H7 (cell line): Measurements from ENCODE around the gene NPIPA2. TPM values are rescaled to one million over a fixed set of nuclear protein-coding genes. Genes with fewer than 3 reads are reported as not detected.
"Not testable (repeated sequence)": the region's sequence is repeated elsewhere in the genome, so short reads cannot be mapped to it uniquely, and the experiment has no call there.

Experiments
- DNase-seq: peaks from one replicate; pipeline ENCODE4 v3.0.0; 2012
- H3K27me3 ChIP-seq: 2 replicates; pipeline ENCODE4 v1.6.0; 2011; ENCODE audit warnings: mild to moderate bottlenecking, low read length; ENCODE audit not compliant: control insufficient read depth, insufficient read depth
- H3K36me3 ChIP-seq: replicated peaks from 2 replicates; pipeline ENCODE4 v1.5.1; 2011; ENCODE audit warnings: low read length; ENCODE audit not compliant: control insufficient read depth, insufficient read depth
- H3K4me3 ChIP-seq: 2 replicates; pipeline ENCODE4 v1.5.1; 2011; ENCODE audit warnings: low read depth, mild to moderate bottlenecking, control low read depth, low read length, moderate library complexity; ENCODE audit not compliant: insufficient read depth
- total RNA-seq: library from RNA; depleted of rRNA; stranded (reverse); fragments of >200 nt; shearing (Covaris generic); gene quantifications from 2 replicates; pipeline ENCODE4 v1.2.3, GENCODE V29; 2014; rRNA removed

Gene NPIPA2
- total RNA-seq, result 0.94 and 3.9 TPM in 2 replicates

DNA sequence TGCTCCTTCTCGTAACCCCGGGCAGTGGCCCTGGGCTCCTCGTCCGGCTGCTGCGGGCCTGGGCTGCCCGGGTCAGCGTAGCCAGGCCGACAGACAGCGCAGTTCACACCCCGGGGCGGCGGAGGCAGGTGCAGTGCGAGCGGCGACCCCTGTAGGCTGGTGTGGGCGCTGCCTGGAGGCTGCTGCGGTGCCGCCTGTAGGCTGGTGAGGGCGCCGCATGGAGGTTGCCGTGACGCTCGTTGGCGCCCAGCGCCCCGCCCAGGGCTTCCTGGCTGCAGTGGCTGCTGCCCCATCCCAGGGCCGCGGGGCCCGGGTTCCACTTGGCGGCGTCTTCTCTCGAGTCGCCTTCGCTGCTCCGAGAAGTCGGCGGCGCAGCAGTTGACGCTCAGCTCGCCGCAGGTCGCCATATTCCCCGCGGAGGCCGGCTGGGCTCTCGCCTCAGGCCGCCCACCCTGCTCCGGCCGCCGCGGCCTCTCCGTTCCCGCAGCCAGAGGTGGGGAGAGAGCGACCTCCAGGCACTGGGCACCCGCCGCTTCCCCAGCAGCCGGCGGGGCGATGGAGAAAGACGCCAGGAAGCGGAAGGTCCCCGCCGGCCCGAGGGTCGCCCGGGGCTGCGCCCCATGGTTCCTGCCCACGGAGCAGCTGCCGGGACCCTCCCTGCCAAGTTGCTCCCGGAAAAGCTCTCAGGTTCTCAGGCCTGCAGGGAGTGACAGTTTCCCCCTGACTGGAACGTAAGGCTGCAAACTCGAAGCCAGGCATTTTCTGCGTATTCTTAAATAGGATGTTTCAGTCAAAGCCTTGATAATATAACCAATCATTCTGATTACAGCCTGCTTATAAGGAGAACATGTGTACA is at the start of gene NPIPA2:
Gene NPIPA2, plus strand, starts transcription at position 261 of the 856 bp plus-strand sequence. CDS start 5,533 bp downstream, outside the sequence.
- H3K4me3 ChIP-seq, result not testable (repeated sequence)

DNA sequence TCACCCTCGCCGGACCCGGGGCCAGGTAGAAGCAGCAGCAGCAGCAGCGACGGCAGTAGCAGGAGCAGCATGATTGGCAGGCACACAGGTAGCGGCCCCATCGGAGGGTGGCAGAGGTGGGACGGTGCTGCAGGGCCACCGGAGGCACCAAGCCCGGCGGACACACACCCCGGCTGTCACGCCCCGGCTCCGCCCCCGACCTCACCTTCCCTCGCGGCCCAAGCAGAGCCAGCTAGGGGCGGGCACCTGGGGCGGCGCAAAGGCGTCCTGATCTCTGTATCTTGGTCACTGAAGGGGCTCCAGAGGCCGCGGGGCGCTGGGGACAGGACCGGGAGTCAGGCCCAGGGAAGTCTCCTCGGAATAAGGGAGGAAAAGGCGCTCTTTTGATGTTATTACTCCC is 48.2 kb upstream of the NPIPA2 start, which contains the start of gene PLA2G10:
Gene PLA2G10, minus strand, starts transcription at position 180 of the 400 bp plus-strand sequence. Its CDS starts 79 bp downstream, at position 101.
- DNase-seq, H3K36me3 ChIP-seq, H3K27me3 ChIP-seq, H3K4me3 ChIP-seq: not testable (repeated sequence)

More for the DNA sequence above, at the start of gene NPIPA2:
- not testable (repeated sequence) for DNase-seq, H3K27me3 ChIP-seq, H3K36me3 ChIP-seq

DNA sequence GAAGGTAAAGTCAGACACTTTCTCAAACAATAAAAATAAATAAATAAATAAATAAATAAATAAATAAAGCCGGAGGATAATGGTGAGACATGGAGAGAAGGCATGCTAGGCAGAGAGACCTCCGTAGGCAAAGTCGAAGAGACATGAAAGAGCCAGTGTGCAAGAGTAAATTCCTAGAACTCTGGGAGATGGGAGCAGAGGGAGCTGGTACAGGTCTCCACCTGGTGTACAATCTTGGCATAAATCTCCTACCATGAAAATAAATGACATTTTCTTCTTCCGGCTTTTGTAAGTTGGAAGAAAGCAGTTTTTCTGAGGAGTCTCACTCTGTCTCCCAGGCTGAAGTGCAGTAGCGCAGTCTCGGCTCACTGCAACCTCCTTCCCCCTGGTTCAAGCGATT is 40.5 kb upstream of the NPIPA2 start:
- not testable (repeated sequence) for H3K27me3 ChIP-seq, H3K36me3 ChIP-seq, DNase-seq

DNA sequence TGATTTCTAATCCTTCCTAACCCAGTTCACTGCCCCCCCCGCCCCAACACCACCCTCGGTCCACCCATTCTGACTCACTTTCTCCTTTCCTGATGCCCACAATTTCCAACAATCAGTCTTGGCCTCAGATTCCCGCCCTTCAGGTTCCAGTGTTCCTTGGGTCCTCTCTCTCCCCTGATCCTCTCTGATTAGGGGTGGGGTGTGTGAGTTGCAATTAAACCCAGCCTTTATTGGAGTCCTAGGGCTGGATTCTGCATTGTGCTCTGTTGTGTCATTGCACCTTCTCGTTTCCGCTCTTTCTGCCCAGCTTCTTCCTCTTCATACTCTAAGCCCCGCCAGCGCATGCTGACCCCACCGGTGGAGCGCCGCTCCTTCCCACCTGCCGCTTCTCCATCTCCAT is 39.7 kb upstream of the NPIPA2 start:
- DNase-seq, H3K27me3 ChIP-seq, H3K36me3 ChIP-seq, H3K4me3 ChIP-seq: not testable (repeated sequence)

More for the DNA sequence above, 40.5 kb upstream of the NPIPA2 start:
- not testable (repeated sequence) for H3K4me3 ChIP-seq

DNA sequence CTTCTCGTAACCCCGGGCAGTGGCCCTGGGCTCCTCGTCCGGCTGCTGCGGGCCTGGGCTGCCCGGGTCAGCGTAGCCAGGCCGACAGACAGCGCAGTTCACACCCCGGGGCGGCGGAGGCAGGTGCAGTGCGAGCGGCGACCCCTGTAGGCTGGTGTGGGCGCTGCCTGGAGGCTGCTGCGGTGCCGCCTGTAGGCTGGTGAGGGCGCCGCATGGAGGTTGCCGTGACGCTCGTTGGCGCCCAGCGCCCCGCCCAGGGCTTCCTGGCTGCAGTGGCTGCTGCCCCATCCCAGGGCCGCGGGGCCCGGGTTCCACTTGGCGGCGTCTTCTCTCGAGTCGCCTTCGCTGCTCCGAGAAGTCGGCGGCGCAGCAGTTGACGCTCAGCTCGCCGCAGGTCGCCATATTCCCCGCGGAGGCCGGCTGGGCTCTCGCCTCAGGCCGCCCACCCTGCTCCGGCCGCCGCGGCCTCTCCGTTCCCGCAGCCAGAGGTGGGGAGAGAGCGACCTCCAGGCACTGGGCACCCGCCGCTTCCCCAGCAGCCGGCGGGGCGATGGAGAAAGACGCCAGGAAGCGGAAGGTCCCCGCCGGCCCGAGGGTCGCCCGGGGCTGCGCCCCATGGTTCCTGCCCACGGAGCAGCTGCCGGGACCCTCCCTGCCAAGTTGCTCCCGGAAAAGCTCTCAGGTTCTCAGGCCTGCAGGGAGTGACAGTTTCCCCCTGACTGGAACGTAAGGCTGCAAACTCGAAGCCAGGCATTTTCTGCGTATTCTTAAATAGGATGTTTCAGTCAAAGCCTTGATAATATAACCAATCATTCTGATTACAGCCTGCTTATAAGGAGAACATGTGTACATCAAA is 38.9 kb upstream of the NPIPA2 start, which contains the start of gene NPIPA3:
Gene NPIPA3, plus strand, starts transcription at position 256 of the 856 bp plus-strand sequence. CDS start 5,533 bp downstream, outside the sequence.
- not testable (repeated sequence) for H3K4me3 ChIP-seq, H3K27me3 ChIP-seq, H3K36me3 ChIP-seq, DNase-seq

DNA sequence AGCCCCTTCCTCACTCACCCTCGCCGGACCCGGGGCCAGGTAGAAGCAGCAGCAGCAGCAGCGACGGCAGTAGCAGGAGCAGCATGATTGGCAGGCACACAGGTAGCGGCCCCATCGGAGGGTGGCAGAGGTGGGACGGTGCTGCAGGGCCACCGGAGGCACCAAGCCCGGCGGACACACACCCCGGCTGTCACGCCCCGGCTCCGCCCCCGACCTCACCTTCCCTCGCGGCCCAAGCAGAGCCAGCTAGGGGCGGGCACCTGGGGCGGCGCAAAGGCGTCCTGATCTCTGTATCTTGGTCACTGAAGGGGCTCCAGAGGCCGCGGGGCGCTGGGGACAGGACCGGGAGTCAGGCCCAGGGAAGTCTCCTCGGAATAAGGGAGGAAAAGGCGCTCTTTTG is 9.1 kb upstream of the NPIPA2 start:
- H3K4me3 ChIP-seq, H3K36me3 ChIP-seq, DNase-seq, H3K27me3 ChIP-seq: not testable (repeated sequence)

DNA sequence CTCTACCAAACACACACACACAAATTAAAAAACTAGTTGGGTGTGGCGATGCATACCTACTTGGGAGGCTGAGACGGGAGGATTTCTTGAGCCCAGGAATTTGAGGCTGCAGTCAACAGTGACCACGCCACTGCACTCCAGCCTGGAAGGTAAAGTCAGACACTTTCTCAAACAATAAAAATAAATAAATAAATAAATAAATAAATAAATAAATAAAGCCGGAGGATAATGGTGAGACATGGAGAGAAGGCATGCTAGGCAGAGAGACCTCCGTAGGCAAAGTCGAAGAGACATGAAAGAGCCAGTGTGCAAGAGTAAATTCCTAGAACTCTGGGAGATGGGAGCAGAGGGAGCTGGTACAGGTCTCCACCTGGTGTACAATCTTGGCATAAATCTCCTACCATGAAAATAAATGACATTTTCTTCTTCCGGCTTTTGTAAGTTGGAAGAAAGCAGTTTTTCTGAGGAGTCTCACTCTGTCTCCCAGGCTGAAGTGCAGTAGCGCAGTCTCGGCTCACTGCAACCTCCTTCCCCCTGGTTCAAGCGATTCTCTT is 1.4 kb upstream of the NPIPA2 start:
- H3K4me3 ChIP-seq, H3K27me3 ChIP-seq, DNase-seq, H3K36me3 ChIP-seq: not testable (repeated sequence)

DNA sequence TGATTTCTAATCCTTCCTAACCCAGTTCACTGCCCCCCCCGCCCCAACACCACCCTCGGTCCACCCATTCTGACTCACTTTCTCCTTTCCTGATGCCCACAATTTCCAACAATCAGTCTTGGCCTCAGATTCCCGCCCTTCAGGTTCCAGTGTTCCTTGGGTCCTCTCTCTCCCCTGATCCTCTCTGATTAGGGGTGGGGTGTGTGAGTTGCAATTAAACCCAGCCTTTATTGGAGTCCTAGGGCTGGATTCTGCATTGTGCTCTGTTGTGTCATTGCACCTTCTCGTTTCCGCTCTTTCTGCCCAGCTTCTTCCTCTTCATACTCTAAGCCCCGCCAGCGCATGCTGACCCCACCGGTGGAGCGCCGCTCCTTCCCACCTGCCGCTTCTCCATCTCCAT is 539 bp upstream of the NPIPA2 start:
- H3K27me3 ChIP-seq, H3K36me3 ChIP-seq, DNase-seq, H3K4me3 ChIP-seq: not testable (repeated sequence)

DNA sequence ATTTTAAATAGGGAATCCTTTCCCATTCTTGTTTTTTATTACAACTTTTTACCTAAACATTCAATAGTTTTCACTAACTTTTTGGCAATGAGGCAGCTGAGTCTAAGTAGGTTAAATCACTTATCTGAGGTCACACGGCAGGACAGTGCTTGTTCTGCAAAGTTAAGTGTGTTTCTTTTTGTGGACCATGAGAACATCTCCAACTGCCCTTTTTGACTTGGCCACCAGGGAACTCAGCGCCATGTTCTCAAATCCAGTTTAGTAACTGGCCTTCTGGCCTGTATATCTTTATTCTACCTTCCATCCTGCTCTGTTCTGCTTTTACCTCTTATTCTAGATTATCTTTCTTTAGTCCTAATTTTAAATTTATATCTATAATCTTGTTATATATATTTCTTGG is 31.3 kb downstream of the NPIPA2 start:
- not testable (repeated sequence) for H3K4me3 ChIP-seq, H3K36me3 ChIP-seq, H3K27me3 ChIP-seq, DNase-seq

DNA sequence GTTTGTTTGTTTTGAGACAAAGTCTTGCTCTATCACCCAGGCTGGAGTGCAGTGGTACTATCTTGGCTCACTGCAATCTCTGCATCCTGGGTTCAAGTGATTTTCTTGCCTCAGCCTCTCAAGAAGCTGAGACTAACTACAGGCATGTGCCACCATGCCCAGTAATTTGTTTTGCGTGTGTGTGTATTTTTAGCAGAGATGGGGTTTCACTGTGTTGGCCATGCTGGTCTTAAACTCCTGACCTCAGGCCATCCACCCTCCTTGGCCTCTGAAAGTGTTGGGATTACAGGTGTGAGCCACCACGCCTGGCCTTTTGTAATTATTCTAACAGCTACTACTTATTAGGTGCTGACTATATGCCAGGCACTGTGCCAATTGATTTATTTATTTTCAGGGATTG is 33.3 kb downstream of the NPIPA2 start:
- H3K4me3 ChIP-seq, H3K36me3 ChIP-seq, H3K27me3 ChIP-seq, DNase-seq: not testable (repeated sequence)

DNA sequence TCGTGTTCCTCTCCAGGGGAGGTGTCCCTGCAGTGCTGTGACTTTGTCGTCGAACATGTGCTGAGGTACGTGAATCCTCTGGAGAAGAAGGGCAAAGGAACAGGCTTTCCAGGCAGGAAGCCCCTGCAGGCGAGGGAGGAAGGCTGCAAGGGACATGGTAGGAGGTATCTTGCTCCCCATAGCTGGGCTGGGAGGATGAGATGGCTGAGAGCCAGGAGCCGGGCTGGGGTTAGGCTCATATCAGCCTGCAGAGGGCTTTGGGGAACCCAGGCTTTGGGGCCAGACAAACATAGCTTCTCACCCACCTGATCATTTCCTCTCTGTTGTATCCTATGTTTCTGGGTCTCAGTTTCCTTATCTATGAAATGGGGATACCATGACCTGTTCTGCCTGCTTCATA is 34.4 kb downstream of the NPIPA2 start:
- H3K4me3 ChIP-seq, DNase-seq, H3K36me3 ChIP-seq, H3K27me3 ChIP-seq: not testable (repeated sequence)

DNA sequence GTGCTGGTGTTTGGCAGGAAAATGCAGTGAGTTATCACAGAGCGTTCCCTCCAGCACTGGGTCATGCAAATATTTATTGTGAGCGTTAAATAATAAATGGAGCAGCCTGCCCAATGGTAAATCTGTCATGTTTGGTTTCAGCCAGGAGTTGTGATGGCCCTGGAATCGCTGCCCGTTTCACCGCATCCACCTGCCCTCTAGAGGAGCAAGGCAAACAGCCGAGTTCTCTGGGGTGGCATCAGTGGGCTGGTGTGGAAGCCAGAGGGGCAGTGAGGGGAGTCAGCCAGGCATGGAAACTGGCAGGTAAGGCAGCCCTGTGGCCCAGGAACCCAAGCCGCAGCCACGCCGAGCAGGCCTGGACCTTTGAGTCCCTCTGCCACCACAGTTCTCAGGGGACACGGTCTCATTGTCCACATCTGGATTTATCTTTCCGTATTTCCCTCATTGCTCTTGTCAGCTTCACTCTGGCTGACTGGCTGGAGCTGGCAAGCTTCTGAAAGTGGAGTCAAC is 37.1 kb downstream of the NPIPA2 start:
- not testable (repeated sequence) for H3K27me3 ChIP-seq, H3K36me3 ChIP-seq, H3K4me3 ChIP-seq, DNase-seq

DNA sequence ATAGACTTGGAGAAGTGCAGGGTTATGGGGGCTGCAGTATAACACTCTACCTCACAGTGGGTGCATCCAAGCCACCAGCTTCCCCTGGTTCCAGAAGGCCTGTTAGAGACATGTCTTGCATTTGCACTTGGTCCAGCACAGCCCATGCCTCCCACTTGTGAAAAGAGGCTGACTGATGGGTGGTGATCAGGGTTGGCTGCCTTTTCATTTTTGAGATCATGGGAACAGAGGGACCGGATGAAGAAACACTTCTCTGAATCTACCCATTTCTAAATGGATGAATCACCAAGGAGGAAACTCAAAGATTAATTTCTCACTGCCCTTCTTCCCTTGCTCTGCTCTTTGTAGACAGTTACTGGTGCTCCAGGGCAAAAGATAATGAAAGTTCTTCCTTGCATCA is 43.8 kb downstream of the NPIPA2 start:
- H3K4me3 ChIP-seq, DNase-seq, H3K27me3 ChIP-seq, H3K36me3 ChIP-seq: not testable (repeated sequence)

DNA sequence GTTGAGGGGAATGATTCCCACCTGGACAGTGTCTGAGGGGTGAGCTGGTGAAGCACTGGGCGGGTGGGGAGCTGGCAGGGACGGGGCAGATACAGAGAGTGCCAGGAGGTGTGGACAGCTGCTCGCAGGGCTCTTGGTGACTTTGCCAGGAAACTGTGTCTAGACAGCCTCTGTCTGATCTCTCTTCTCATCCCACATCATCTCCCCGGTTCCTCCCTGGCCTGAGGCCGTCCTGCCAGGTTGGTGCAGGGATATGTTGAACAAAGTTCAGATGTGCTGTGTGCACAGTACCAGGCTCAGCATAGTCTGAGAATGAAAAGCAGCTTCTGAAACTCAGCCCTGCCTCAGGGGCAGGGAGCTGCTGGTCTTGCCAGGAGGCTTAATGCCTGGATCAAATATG is 47.2 kb downstream of the NPIPA2 start:
- DNase-seq, H3K27me3 ChIP-seq, H3K36me3 ChIP-seq, H3K4me3 ChIP-seq: not testable (repeated sequence)
